ENCODE data around the gene LUC7L3.

Gene LUC7L3

GRCh38 chr17:50719144-50719923, at the start of gene LUC7L3:
Gene LUC7L3 (plus strand): TSS chr17:50719603. CDS start chr17:50719733, 130 bp downstream.
- TF ChIP-seq, protein P1, sequence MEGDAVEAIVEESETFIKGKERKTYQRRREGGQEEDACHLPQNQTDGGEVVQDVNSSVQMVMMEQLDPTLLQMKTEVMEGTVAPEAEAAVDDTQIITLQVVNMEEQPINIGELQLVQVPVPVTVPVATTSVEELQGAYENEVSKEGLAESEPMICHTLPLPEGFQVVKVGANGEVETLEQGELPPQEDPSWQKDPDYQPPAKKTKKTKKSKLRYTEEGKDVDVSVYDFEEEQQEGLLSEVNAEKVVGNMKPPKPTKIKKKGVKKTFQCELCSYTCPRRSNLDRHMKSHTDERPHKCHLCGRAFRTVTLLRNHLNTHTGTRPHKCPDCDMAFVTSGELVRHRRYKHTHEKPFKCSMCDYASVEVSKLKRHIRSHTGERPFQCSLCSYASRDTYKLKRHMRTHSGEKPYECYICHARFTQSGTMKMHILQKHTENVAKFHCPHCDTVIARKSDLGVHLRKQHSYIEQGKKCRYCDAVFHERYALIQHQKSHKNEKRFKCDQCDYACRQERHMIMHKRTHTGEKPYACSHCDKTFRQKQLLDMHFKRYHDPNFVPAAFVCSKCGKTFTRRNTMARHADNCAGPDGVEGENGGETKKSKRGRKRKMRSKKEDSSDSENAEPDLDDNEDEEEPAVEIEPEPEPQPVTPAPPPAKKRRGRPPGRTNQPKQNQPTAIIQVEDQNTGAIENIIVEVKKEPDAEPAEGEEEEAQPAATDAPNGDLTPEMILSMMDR (IDR thresholded peaks at IDR 0.05): no peak

- TF ChIP-seq, protein P1 (IDR thresholded peaks at IDR 0.05): no peak
Measured at GRCh38 chr17:50672071-50672470, 47.3 kb upstream of the LUC7L3 start.

DNA sequence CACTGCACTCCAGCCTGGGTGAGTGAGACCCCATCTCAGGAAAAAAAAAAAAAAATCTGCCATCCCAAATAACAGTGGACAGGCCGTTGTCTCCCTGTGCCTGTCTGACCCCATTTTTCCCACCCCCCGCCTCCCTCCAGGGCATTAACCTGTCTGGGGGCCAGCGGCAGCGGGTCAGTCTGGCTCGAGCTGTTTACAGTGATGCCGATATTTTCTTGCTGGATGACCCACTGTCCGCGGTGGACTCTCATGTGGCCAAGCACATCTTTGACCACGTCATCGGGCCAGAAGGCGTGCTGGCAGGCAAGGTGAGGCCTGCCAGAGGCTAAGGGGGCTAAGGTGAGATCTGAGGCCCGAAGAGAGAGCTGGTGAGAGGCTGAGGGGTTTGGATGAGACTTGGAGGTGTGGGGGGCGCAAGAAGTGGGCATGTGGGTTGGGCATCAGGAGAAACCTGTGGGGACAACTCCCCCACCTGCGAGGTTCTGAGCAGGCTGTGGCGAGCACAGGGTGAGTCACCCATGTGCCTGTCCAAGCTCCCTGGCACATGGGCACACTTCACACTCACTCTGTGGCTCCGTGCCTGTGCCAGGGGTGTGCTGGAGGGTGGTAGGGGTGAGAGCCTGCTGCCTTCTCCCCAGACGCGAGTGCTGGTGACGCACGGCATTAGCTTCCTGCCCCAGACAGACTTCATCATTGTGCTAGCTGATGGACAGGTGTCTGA, 46.4 kb upstream of the LUC7L3 start:
- TF ChIP-seq, protein P1 (IDR thresholded peaks at IDR 0.05): no peak

DNA sequence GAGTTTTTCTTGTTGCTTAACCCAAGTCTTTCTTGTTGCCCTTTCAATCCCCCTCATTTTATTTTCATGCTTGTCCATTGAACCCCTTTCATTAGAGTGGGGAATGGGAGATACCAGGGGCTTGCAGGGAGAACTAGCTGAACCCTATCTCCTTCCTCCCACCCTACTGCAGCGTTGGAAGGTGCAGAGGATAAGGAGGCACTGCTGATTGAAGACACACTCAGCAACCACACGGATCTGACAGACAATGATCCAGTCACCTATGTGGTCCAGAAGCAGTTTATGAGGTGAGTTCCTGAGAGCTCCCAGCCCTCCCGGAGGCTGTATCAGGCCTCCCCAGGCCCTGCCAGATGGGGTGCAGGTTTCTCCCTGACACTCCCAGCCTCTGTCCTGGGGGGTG, 44.2 kb upstream of the LUC7L3 start:
- TF ChIP-seq, protein P1 (IDR thresholded peaks at IDR 0.05): no peak

DNA sequence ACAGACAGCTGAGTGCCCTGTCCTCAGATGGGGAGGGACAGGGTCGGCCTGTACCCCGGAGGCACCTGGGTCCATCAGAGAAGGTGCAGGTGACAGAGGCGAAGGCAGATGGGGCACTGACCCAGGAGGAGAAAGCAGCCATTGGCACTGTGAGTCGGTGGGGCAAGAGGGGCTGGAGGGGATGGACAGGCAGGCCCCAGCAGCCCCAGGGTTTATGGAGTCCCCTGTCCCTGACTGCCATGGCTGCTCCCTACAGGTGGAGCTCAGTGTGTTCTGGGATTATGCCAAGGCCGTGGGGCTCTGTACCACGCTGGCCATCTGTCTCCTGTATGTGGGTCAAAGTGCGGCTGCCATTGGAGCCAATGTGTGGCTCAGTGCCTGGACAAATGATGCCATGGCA, 43.8 kb upstream of the LUC7L3 start:
- TF ChIP-seq, protein P1 (IDR thresholded peaks at IDR 0.05): no peak

GRCh38 chr17:50676065-50676975, 43.1 kb upstream of the LUC7L3 start:
- TF ChIP-seq, protein P1 (IDR thresholded peaks at IDR 0.05): no peak

DNA sequence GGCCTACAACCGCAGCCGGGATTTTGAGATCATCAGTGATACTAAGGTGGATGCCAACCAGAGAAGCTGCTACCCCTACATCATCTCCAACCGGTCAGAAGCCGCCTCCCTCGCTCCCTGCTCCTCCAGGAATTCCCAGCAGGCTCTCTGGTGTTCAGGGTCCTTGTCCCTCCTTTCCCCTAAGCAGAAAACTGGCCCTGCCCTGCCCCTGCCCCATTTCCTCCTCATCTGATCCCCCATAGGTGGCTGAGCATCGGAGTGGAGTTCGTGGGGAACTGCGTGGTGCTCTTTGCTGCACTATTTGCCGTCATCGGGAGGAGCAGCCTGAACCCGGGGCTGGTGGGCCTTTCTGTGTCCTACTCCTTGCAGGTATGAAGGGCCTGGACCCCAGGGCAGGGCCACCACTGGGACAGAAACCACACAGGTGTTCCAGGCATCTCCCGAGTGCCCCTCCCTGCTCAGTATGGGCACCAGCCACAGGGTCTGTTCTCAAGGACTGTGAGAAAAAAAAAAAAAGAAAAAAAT, 41.5 kb upstream of the LUC7L3 start:
- TF ChIP-seq, protein P1 (IDR thresholded peaks at IDR 0.05): no peak
